NK-92 (cell line): ENCODE data around the gene ATAD3C.
"Not testable (repeated sequence)": the region's sequence is repeated elsewhere in the genome, so short reads cannot be mapped to it uniquely, and the experiment has no call there.

Experiments used
- DNase-seq: peaks from one replicate; lab custom pipeline; 2025; ENCODE audit not compliant: unreplicated experiment; lab: John Stamatoyannopoulos, UW

ATAD3C gene

DNA sequence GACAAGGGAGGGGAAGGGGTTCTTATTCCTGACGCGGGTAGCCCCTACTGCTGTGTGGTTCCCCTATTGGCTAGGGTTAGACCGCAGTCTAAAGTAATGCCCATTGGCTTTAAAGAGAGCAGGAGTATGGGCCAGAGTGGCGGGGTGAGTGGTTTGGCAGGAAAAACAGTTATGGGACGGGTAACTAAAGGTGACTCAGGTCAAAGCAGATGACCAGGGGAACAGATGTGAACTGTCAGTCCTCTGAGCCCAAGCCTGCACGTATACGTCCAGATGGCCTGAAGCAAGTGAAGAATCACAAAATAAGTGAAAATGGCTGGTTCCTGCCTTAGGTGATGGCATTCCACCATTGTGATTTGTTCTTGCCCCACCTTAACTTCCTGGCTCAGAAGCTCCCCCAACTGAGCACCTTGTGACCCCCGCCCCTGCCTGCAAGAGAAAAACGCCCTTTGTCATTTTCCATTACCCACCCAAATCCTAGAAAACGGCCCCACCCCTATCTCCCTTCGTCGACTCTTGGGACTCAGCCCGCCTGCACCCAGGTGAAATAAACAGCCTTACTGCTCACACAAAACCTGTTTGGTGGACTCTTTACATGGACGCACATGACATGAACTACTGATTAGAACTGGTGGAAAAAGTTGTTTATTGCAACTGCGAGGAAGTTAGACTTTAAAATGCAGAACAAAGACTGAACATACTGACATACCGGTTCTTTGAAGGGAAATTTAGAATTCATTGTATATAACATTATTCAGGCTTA, 21.3 kb downstream of the ATAD3C start:
- DNase-seq = no peak

GRCh38 chr1:1471389-1472052, 22.0 kb downstream of the ATAD3C start, which contains the start of gene ATAD3B:
ATAD3B (plus strand) TSS chr1:1471765; CDS start chr1:1471885, 120 bp downstream.
- peak; percentile 49 for DNase-seq

DNA sequence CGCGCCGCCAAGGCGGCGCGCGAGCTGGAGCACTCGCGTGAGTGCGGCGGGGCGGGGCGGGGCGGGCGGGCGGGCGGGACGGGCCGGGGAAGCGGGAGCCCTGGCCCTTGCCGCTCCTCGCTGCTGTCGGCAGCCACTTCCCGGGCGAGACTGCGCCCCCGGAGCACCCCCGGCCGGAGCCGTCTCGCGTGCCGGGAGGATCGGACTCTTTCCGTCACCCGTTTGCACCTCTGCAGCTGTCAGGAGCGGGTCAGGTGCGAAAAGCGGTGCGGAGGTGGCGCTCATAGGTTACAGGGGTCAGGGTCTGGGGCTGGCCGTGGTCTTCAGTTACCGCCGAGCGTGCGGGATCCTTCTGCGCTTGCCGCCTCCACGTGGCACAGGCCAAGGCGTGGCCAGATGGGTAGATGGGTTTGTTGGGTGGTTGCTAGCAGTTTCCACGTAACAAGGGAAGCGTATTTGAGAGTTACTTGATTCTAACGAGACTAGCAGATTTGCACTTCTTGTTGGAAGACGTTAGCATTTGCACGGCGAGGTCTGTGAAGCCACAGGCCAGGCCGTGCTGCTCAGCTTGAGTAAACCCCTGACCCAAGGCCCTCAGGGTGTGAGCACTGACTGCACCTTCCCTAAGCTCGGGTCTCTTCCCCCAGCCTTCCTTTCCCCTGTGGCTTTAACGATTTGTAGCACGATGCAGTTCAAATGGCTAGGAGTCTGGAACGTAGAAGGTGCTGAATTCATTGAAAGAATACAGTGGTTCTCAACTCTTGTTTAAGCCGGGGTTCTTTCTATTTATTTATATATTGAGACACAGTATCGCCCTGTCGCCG, 22.8 kb downstream of the ATAD3C start:
- not testable (repeated sequence) for DNase-seq

- not testable (repeated sequence) for DNase-seq
These were observed 26.5 kb downstream of the ATAD3C start for GRCh38 chr1:1476011-1476410.

DNA sequence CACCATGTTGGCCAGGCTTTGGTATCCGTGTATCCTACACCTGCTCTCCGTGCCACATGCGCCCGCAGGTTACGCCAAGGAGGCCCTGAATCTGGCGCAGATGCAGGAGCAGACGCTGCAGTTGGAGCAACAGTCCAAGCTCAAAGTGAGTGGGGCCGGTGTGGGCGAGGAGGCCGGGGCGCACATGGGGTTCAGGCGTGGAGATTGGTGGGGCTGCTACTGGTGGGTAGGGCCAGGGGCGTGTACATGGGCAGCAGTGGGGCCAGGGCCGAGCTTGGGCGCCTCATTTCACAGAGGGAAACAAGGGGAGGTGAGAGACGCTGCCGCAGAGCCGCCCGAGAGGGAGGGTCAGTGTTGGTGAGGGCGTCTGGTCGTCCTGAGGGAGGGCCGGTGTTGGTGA, 27.7 kb downstream of the ATAD3C start:
- DNase-seq = no peak

GRCh38 chr1:1479547-1480487, 30.3 kb downstream of the ATAD3C start:
- no peak for DNase-seq

GRCh38 chr1:1480488-1480867, 31.0 kb downstream of the ATAD3C start:
- DNase-seq = not testable (repeated sequence)

GRCh38 chr1:1481811-1482210, 32.3 kb downstream of the ATAD3C start:
- DNase-seq = not testable (repeated sequence)

- no peak for DNase-seq
These were observed 33.4 kb downstream of the ATAD3C start for GRCh38 chr1:1482856-1483255.

DNA sequence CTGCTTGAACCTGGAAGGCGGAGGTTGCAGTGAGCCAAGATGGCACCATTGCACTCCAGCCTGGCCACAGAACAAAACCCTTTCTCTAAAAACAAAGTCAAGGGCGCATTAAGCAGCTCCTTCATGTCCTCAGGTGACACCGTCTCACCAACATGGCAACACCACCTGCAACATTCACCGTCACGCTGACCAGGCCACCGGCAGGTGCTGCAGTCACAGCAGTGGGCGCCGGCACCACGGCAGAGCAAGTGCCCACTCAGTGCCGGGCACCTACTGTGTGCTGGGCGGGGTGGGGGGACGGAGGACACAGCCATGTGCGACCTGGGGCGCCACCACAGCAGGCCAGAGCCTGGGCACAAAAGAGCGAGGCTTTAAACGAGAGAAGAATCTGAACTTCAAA, 34.2 kb downstream of the ATAD3C start:
- no peak for DNase-seq

DNA sequence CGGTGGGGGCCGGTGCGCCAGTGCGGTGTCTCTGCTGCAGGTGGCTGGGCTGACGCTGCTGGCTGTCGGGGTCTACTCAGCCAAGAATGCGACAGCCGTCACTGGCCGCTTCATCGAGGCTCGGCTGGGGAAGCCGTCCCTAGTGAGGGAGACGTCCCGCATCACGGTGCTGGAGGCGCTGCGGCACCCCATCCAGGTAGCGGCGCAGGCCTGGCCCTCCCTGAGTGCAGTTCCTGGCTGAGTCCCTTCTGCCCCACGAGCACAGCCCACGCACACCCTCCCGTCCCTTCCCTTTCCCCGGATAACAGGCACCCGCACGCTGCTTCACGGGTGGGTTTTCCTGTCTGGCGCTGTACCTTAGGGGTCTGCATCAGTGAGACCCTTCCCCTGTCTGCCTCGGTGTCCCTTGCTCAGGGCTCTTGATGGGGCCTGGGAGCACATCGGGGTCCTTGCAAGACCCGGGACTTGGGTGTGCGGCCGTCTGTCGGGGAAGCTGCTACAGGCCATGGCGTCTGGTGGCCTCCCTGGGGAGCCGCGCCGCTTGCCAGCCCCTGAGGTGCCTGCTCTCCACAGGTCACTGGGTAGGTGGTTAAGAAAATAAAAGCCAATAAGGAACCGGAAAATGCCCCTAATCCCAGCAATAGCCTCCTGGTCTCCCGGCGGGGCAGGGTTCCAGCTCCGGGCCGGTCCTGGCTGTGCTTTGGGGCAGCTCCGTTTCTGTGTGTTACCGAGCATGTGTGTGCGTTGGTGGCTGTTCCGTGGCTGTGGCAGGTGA, 35.7 kb downstream of the ATAD3C start:
- DNase-seq = not testable (repeated sequence)

GRCh38 chr1:1485755-1486317, 36.3 kb downstream of the ATAD3C start:
- DNase-seq = not testable (repeated sequence)

DNA sequence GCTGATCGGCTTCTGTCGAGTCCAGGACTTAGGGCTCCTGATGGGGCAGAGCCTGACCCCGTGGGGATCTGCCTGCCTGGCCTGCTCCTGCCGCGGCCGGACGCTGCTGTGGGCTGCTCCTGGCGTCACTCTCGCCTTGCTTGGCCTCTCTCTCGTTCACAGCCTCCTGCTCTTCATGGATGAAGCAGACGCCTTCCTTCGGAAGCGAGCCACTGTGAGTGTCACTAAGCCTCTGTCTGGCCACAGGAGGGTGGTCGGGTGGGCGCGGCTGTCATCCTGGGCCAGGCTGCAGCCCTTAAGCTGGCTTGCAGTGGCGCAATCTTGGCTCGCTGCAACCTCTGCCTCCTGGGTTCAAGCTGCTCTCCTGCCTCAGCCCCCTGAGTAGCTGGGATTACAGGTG, 38.2 kb downstream of the ATAD3C start:
- no peak for DNase-seq

DNA sequence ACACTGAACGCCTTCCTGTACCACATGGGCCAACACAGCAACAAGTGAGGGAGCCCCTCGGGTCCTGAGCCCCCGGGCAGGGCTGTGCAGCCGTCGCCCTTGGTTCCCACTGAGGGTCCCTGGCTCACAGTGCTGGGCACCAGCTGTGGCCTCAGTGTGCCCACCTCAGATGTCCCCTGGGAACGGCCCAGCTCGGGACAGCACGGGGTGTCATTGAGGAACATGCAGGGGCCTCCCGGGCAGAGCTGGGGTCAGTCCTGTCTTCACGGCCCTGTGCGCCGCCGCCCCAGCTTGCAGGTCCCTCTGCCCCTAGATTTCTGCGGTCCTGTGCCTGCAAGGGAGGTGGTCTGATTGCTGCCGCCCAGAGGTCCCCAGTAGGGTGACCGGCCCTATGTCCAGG, 39.7 kb downstream of the ATAD3C start:
- no peak for DNase-seq

DNA sequence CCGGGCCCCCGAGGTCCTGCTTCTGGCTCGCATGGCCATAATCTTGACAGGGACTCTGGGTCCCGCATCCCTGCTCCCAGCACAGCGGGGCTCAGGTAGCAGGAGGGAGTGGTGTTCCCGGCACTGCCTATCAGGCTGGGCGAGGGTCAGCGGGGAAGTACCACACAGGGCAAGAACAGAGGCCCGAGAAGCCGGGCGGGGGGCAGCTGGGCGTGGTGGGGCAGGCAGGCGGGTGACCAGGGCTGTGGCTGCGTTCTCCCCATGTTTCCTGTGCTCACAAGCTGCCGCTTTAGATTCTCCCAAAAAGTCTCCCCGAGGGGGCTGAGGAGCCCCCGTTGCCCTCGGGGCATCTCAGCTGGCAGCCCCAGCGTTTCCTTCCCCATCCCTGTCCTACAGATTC, 40.4 kb downstream of the ATAD3C start:
- no peak for DNase-seq

DNA sequence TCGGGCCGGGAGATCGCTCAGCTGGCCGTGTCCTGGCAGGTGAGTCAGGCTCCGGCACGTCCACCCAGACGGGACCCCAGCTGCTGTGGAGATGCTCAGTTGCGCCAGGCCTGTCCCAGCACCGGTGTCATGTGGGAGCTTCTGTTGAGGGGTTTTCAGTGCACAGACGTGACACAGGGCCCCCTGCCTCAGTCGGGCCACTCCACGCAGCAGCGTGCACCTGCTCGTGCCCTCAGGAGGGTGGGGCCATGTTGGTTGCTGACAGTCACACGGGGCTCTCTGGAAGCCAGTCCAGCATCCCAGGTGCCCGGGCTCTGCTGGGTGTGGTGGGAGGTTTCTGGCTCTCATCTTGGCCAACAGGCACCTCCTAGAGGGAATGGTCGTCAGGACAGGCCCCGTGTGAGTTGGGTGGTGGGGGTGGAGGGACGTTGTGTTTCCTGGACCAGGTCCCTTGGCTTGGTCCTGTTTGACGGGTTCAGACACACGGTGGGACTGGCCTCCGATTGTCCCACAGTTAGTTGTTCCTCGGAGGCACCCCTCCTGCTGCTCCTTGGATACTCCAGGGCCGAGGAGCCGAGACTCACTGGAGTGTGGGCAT, 41.2 kb downstream of the ATAD3C start:
- DNase-seq = no peak

DNA sequence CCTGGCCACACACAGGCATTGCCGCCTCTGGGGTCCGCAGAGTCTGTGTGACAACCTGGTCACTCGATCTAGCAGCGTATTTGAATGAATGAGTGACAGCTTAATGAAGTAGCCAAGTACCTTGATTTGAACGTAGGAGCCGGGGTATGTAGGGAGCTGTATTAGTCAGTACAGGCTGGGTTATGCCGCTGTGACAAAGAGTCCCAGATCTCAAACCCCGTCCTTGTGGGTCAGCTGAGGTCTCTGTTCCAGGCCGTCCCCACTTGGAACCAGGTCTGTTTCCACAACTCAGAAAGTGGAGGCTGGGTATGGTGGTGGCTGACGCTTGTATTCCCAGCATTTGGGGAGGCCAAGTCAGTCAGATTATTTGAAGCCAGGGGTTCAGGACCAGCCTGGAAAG, 42.1 kb downstream of the ATAD3C start:
- DNase-seq = no peak

DNA sequence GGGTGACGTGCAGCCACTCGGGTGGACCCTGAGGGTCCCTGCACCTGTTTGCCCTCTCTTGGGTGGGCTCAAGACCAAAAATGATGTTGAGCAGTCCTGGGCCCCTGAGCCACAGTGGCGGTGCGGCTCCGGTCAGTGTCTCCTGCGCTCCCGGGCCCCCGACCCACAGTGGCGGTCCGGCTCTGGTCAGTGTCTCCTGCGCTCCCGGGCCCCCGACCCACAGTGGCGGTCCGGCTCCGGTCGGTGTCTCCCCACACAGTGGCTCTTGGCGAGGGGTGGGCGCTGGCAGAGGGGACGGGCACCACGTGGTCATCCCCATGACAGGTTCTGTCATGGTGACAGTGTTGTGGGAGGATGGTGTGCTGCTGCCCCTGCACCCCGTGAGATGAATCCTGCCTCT, 44.8 kb downstream of the ATAD3C start:
- not testable (repeated sequence) for DNase-seq

DNA sequence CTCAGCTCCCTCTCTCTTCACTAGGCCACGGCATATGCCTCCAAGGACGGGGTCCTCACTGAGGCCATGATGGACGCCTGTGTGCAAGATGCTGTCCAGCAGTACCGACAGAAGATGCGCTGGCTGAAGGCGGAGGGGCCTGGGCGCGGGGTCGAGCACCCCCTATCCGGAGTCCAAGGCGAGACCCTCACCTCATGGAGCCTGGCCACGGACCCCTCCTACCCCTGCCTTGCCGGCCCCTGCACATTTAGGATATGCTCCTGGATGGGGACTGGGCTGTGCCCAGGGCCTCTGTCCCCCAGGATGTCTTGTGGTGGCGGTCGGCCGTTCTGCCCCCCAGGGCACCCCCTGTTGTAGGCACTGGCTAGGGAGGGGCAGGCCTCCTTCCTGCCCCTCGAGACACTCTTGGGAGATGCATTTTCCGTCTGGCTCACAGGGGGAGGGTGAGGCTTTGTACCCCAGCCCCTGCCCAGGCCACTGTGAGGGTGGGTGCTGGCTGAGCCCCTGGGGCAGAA, 46.0 kb downstream of the ATAD3C start:
- not testable (repeated sequence) for DNase-seq
